Kidney epithelial cell (primary cell): ENCODE results near the gene RNPS1. TPM values are rescaled to one million over a fixed set of nuclear protein-coding genes. Genes with fewer than 3 reads are reported as not detected.

Source experiments
- DNase-seq: peaks from one replicate; pipeline ENCODE4 v3.0.0-alpha.2; 2010; ENCODE audit warnings: low read depth
- H3K27me3 ChIP-seq: 2 replicates; pipeline ENCODE4 v1.6.0; 2011; ENCODE audit warnings: low read length; ENCODE audit not compliant: control insufficient read depth, insufficient read depth
- H3K36me3 ChIP-seq: 2 replicates; pipeline ENCODE4 v1.5.1; 2011; ENCODE audit warnings: low read length; ENCODE audit not compliant: control insufficient read depth, insufficient read depth
- H3K4me3 ChIP-seq: 2 replicates; pipeline ENCODE4 v1.5.1; 2011; ENCODE audit warnings: low read depth, mild to moderate bottlenecking, control low read depth, low read length
- CTCF ChIP-seq: IDR thresholded peaks from 2 replicates; pipeline ENCODE4 v1.5.1; 2011; ENCODE audit warnings: mild to moderate bottlenecking, moderate library complexity, low read length, control low read depth, inconsistent platforms; ENCODE audit not compliant: insufficient read depth, poor library complexity, severe bottlenecking
- total RNA-seq: library from RNA; depleted of rRNA; stranded (reverse); fragments of >200 nt; gene quantifications from 2 replicates; pipeline ENCODE4 v1.2.3, GENCODE V29; 2015

The RNPS1 gene
- total RNA-seq, 1 donor from 2014 or later = 243 TPM

DNA sequence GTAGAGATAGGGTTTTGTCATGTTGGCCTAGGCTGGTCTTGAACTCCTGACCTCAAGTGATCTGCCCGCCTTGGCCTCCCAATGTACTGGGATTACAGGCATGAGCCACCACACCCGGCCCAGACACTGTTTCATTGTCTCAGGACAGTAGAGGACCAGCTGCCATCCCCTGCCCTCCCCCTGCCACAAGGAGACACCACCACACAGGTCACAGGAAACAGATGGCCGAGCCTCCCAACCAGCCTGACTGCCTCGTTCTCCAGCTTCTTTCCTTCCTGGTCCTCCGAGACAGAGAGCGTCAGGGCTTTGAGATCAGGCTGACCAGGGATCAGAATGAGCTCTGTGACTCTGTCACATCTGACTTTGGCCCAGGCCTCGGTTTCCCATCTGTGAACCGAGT lies 20.8 kb upstream of the RNPS1 start:
- H3K27me3 ChIP-seq = no peaks in the 10 kb centered on the region
- no peak for TF ChIP-seq CTCF
- no peak for DNase-seq
- H3K36me3 ChIP-seq = no peaks in the 10 kb centered on the region
- H3K4me3 ChIP-seq = no peak overlapping the region

DNA sequence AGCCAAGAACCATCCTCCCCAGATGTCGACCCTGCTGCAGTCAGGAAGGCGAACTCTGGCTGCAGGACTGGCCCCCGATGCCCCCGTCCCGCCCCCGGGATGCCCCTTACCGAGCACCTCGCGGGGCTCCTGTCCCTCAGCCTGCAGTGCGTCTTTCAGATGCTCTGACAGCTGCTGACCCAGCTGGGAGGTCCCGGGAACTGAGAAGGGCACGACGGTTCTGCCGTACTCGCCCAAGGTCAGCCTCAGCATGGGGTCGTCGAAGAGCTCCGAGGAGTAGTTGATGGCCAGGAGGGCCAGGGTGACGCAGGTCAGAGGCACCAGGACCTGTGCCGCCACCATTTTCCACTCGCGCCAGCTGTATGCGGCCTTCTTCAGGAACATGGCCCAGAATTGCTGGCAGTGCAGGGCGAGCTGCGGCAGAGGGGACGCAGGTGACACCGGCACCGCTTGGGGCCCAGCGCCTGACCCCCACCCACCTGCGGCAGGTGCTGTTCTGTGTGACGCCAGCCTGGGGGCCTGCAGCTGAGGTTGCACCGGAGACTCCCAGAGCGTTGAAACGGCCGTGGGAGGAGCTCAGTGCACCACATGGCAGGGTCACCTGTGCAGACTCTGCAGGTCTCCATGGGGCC lies 20.1 kb upstream of the RNPS1 start:
- no peaks in the 10 kb centered on the region for H3K36me3 ChIP-seq
- no peaks in the 10 kb centered on the region for H3K27me3 ChIP-seq
- TF ChIP-seq CTCF = no peak
- no peak for DNase-seq
- no peak overlapping the region for H3K4me3 ChIP-seq

DNA sequence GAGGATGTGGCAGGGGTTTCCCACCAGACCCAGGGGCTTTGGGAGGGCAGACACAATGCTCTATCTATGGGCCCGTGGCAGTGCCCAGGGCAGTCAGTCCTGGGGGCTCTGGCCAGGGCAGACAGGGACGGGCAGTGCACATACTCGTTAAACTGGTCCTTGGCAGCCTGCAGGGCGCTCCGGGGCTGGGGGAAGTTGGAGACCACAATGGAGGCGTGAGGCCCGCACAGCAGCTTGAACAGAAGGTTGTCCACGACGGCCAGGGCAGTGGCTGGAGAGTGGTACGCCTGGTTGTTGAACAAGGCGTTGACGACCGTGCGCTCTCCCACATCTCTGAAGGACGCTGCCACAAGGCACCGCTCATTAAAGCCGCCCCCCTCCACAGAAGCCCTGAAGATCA lies 18.6 kb upstream of the RNPS1 start:
- no peak for TF ChIP-seq CTCF
- no peaks in the 10 kb centered on the region for H3K27me3 ChIP-seq
- H3K36me3 ChIP-seq = no peaks in the 10 kb centered on the region
- H3K4me3 ChIP-seq = no peak overlapping the region
- DNase-seq = no peak

DNA sequence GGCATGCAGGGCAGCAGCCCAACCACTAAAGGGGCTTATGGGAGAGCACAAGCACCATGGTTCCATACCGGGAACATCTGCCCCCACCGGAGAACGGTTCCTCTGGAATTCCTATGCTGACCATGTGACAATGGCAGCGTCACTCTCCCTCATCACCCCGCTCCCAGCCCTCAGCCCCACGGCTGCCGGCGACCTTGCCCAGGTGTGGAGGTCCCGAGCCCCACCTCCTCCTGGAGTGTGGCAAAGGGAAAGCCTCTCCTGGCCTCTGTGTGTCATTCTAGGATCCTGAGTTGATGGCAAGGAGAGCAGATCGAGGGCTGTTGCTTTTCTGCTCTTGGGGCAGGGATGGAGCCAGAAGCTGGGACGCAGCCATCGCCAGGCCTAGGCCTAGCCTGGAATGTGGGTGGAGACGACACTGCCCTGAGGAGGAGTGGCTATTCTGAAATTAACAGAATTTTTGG lies 17.8 kb upstream of the RNPS1 start:
- no peak for TF ChIP-seq CTCF
- DNase-seq = no peak
- no peaks in the 10 kb centered on the region for H3K36me3 ChIP-seq
- no peak overlapping the region for H3K4me3 ChIP-seq
- no peaks in the 10 kb centered on the region for H3K27me3 ChIP-seq

- H3K36me3 ChIP-seq = no peaks in the 10 kb centered on the region
- TF ChIP-seq CTCF = no peak
- no peak for DNase-seq
- H3K27me3 ChIP-seq = no peaks in the 10 kb centered on the region
- H3K4me3 ChIP-seq = no peak overlapping the region
These were observed 17.1 kb upstream of the RNPS1 start for GRCh38 chr16:2284797-2285576.
